ENCODE measurements around the gene UBE2Q1.

GRCh38 chr1:154572468-154573167 is 14.2 kb upstream of the UBE2Q1 start:
- TF ChIP-seq PKNOX1 (IDR thresholded peaks at IDR 0.05), result no peak
- no peak for TF ChIP-seq L3MBTL2 (conservative IDR thresholded peaks at IDR 0.05)
- no peak for TF ChIP-seq CTBP1 (IDR thresholded peaks at IDR 0.05; ENCODE audit: borderline replicate concordance)
- TF ChIP-seq SUZ12 (IDR thresholded peaks at IDR 0.05), result no peak
- no peak for TF ChIP-seq HDGF (IDR thresholded peaks at IDR 0.05; ENCODE audit: borderline replicate concordance)
- no peak for TF ChIP-seq FOXM1 (IDR thresholded peaks at IDR 0.05; ENCODE audit: borderline replicate concordance)
- no peak for TF ChIP-seq ZNF384 (IDR thresholded peaks at IDR 0.05)

Measured in HEK293T (cell line).